ENCODE measurements around the gene ZFP36. TPM values are rescaled to one million over a fixed set of nuclear protein-coding genes. Genes with fewer than 3 reads are reported as not detected.

Gene ZFP36
- total and polyA plus RNA-seq, 2 donors (not counting 1 experiment from before 2014, with no cell fraction given), result 260 to 1,633 TPM

DNA sequence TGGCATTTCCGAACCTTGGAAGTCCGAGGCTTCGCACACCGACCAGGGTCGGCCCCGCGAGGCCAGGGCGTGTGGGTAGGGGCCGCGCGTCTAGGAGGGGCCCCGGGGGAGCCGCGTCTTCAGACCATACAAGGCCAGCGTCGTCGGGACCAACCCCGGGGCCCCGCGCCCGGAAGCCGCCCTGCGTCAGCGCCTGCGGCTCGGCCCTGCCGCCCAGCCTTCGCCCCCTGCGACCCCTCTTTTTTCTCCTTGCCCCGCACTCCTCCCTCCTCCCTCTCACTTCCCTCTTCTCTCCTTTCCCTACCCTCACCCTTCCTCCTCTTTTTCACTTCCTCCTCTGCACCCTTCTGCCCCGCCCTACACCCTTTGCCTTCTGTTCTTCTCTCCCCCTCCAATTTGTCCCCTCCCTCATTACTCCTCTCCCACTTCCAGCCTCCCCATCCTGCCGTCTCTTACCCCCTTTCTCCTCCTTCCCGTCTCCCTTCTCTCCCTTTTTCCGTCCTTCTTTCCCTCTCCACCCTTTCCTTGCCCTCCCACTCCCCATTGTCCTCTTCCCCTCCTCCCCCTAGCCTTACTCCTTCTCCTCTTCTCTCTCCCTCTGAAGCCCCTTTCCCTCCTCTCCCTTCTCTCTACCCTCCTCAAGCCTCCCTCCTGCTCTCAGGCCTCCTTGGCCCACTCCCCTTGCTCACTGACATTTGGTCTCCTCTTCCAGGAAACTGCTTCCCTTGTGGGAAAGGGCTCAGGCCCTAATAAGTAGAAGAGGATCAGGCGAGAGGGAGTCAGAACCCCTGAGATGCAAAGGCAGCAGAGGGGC, 3.6 kb downstream of the ZFP36 start:
- 2% methylated on average over 35 of the region's 35 CpGs for WGBS (ENCODE audit: insufficient coverage)
- TF ChIP-seq, protein P1, sequence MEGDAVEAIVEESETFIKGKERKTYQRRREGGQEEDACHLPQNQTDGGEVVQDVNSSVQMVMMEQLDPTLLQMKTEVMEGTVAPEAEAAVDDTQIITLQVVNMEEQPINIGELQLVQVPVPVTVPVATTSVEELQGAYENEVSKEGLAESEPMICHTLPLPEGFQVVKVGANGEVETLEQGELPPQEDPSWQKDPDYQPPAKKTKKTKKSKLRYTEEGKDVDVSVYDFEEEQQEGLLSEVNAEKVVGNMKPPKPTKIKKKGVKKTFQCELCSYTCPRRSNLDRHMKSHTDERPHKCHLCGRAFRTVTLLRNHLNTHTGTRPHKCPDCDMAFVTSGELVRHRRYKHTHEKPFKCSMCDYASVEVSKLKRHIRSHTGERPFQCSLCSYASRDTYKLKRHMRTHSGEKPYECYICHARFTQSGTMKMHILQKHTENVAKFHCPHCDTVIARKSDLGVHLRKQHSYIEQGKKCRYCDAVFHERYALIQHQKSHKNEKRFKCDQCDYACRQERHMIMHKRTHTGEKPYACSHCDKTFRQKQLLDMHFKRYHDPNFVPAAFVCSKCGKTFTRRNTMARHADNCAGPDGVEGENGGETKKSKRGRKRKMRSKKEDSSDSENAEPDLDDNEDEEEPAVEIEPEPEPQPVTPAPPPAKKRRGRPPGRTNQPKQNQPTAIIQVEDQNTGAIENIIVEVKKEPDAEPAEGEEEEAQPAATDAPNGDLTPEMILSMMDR (IDR thresholded peaks at IDR 0.05), result no peak
- TF ChIP-seq EZH2 (IDR thresholded peaks at IDR 0.05; ENCODE audit: borderline replicate concordance, insufficient read depth, low read depth, low read length, poor library complexity, severe bottlenecking), result no peak
- Histone ChIP-seq H3K4me3 (ENCODE audit: control extremely low read depth in 1 of 5, extremely low read depth in 1 of 5, insufficient read depth in 1 of 5, low read depth in 2 of 5, low read length in 4 of 5) (peak overlapping the region; percentile 38 to 99 (median 95)), H3K27ac (ENCODE audit: low read length in 2 of 2) (peak overlapping the region; percentile 100), H2AFZ (ENCODE audit: insufficient read depth, low read depth, low read length, poor library complexity, severe bottlenecking) (no peak overlapping the region), H3K9me3 (ENCODE audit: control extremely low read depth in 1 of 3, control insufficient read depth in 2 of 3, insufficient read depth in 1 of 3, low read length in 2 of 3) (peaks cover 0 to 2% (median 0%) of the 10 kb centered on the region in 3 donors), H3K4me1 (ENCODE audit: control insufficient read depth in 2 of 2, insufficient read depth in 2 of 2, low read length in 2 of 2) (peaks cover 31 to 51% of the 10 kb centered on the region in 2 donors), H4K20me1 (ENCODE audit: control insufficient read depth, insufficient read depth, low read length, poor library complexity, severe bottlenecking) (peaks cover 28% of the 10 kb centered on the region), H3K9ac (ENCODE audit: low read length) (peak overlapping the region; percentile 99), H3K27me3 (replicated peaks in 1 of 4; ENCODE audit: control extremely low read depth in 1 of 4, control insufficient read depth in 3 of 4, insufficient read depth in 4 of 4, low read length in 3 of 4) (no peaks in the 10 kb centered on the region), H3K4me2 (replicated peaks; ENCODE audit: low read depth, low read length, poor library complexity, severe bottlenecking) (peak overlapping the region; percentile 100), H3K36me3 (replicated peaks in 1 of 2; ENCODE audit: control extremely low read depth in 1 of 2, control insufficient read depth in 1 of 2, extremely low read depth in 1 of 2, insufficient read depth in 2 of 2, low read length in 1 of 2) (peaks cover 0 to 24% of the 10 kb centered on the region in 2 experiments), H3K79me2 (ENCODE audit: control insufficient read depth, insufficient read depth, low read length) (peaks cover 45% of the 10 kb centered on the region)
- peaks cover 59% of the 10 kb centered on the region for H3K4me1 Mint-ChIP-seq
- ATAC-seq (ENCODE audit: low read depth) (peak; percentile 28), DNase-seq (peak; percentile 94)
- CTCF ChIA-PET, result interaction anchor here (2.3 to 2.9 kb wide), 3 partner anchors 11 to 19 kb away, joined by 12 to 260 read pairs (median 42); partner anchors contain the start of genes MED29 and PAF1
- H3K4me3 Mint-ChIP-seq, result peak overlapping the region; percentile 94
- no peaks in the 10 kb centered on the region for H3K27me3 Mint-ChIP-seq
- peak overlapping the region; percentile 99 for H3K27ac Mint-ChIP-seq
- no peaks in the 10 kb centered on the region for H3K9me3 Mint-ChIP-seq (ENCODE audit: insufficient read depth)
- POLR2A ChIA-PET, result interaction anchor here (0.8 to 4.5 kb wide), 5 partner anchors 8 to 22 kb away, joined by 3 to 74 read pairs (median 54); partner anchors contain the start of genes MED29 and PAF1
- intact Hi-C loops (cut with micrococcal nuclease), result loop anchor here (1.0 to 5.0 kb wide), 3 partner anchors 9 to 1367 kb away; partner anchors contain the start of genes EIF3K, MAP4K1, MIA and RAB4B

All from B cell (primary cell).